ENCODE data around the gene ARFGAP3.
A peak's percentile ranks its signal among the peaks of the same experiment; 100 is the strongest.

ARFGAP3 gene

GRCh38 chr22:42892156-42892555 lies 35.1 kb upstream of the ARFGAP3 start:
- H3K36me3 Mint-ChIP-seq (ENCODE audit: insufficient read depth) = peaks cover 6% of the 10 kb centered on the region
- no peak overlapping the region for H3K4me3 Mint-ChIP-seq
- DNase-seq (ENCODE audit: low spot score in 2 of 2) = no peak
- H3K9me3 Mint-ChIP-seq = no peaks in the 10 kb centered on the region
- no peak overlapping the region for H3K27ac Mint-ChIP-seq (ENCODE audit: low read depth)
- H3K4me1 Mint-ChIP-seq = peaks cover 64% of the 10 kb centered on the region
- ATAC-seq (replicated peaks; ENCODE audit: extremely low read depth, poor library complexity, severe bottlenecking) = no peak
- no peaks in the 10 kb centered on the region for H3K27me3 Mint-ChIP-seq

- Mint-ChIP-seq H3K4me1 (peaks cover 60% of the 10 kb centered on the region), H3K9me3 (no peaks in the 10 kb centered on the region), H3K27me3 (no peaks in the 10 kb centered on the region), H3K27ac (ENCODE audit: low read depth) (peak overlapping the region; percentile 65), H3K4me3 (no peak overlapping the region), H3K36me3 (ENCODE audit: insufficient read depth) (peaks cover 7% of the 10 kb centered on the region)
- ATAC-seq (replicated peaks; ENCODE audit: extremely low read depth, poor library complexity, severe bottlenecking) (no peak), DNase-seq (ENCODE audit: low spot score in 2 of 2) (no peak)
Measured at GRCh38 chr22:42891696-42892095, 34.6 kb upstream of the ARFGAP3 start.

GRCh38 chr22:42891008-42891407 lies 33.9 kb upstream of the ARFGAP3 start:
- H3K27me3 Mint-ChIP-seq = no peaks in the 10 kb centered on the region
- H3K9me3 Mint-ChIP-seq = no peaks in the 10 kb centered on the region
- ATAC-seq (replicated peaks; ENCODE audit: extremely low read depth, poor library complexity, severe bottlenecking) = no peak
- DNase-seq (ENCODE audit: low spot score in 2 of 2) = no peak
- H3K27ac Mint-ChIP-seq (ENCODE audit: low read depth) = peak overlapping the region; percentile 65
- H3K4me3 Mint-ChIP-seq = no peak overlapping the region
- peaks cover 7% of the 10 kb centered on the region for H3K36me3 Mint-ChIP-seq (ENCODE audit: insufficient read depth)
- H3K4me1 Mint-ChIP-seq = peaks cover 53% of the 10 kb centered on the region

DNA sequence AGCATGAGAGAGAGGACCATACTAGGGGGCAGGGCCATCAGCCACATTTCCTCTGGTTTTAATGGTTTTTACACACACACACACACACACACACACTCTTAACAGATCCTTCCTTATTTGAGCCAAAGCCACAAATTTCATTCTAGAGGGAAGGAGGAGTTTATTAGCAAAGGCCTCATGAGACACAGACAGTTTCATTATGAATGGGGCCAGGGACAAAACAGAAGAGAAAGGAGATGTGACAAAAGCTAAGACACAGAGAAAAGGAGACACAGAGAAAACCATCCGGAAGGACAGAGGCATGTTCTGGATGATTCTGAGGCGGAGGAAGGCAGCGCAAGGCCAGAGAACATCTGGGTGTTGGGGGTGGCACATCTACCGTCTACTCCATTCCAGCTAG lies 32.2 kb upstream of the ARFGAP3 start:
- DNase-seq (ENCODE audit: low spot score in 2 of 2) = no peak
- H3K4me3 Mint-ChIP-seq = peak overlapping the region; percentile 15
- peak overlapping the region; percentile 58 for H3K27ac Mint-ChIP-seq (ENCODE audit: low read depth)
- H3K4me1 Mint-ChIP-seq = peaks cover 37% of the 10 kb centered on the region
- H3K9me3 Mint-ChIP-seq = no peaks in the 10 kb centered on the region
- ATAC-seq (replicated peaks; ENCODE audit: extremely low read depth, poor library complexity, severe bottlenecking) = peak; percentile 30
- peaks cover 7% of the 10 kb centered on the region for H3K36me3 Mint-ChIP-seq (ENCODE audit: insufficient read depth)
- H3K27me3 Mint-ChIP-seq = no peaks in the 10 kb centered on the region

DNA sequence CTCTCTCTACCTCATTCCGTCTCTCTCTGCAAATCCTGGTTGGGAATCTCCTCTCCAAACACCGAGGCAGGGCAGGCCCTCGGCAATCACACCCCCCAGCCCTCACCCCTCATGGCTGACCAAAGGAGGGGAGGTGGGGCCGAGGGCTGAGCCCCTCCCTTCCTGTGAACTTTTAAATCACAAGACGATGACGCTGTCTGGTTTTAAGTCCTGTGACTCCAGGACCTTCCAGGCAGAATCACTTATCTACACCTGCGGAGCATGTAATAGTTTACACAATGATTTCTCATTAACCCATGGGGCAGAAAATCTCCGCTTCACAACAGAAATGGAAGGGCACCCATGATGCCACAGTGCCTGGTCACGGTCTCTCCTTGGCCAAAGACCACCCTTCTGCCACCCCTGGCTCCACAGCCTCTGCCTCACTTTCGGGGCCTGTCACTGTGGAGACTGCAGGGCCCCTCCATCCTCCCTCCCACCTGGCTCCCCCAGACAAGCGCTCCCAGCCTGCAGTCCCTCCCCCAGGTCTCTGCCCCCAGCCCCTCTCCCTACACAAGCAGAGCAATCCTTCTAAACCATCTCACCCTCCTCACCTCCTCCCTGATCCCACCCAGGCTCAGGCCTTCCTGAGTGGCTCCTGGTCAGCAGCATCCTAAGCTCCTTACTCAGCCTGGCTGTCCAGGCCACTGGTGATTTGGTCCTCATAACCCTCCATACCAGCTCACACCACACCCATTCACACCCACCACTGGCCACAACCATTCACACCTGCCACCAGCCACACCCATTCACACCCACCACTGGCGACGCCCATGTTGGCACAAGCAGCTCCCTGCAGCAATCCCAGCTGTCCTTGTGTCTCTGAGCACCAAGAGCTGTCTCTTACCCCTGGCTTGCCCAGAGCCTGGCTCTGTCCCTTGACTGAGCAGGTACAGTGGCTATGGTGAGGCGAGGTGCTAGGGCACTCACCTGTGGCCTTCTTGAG lies 30.7 kb upstream of the ARFGAP3 start:
- H3K36me3 Mint-ChIP-seq (ENCODE audit: insufficient read depth) = peaks cover 13% of the 10 kb centered on the region
- DNase-seq (ENCODE audit: low spot score in 2 of 2) (no peak), ATAC-seq (replicated peaks; ENCODE audit: extremely low read depth, poor library complexity, severe bottlenecking) (no peak)
- no peaks in the 10 kb centered on the region for H3K27me3 Mint-ChIP-seq
- no peaks in the 10 kb centered on the region for H3K9me3 Mint-ChIP-seq
- no peak overlapping the region for H3K4me3 Mint-ChIP-seq
- peaks cover 30% of the 10 kb centered on the region for H3K4me1 Mint-ChIP-seq
- H3K27ac Mint-ChIP-seq (ENCODE audit: low read depth) = peak overlapping the region; percentile 86

GRCh38 chr22:42887120-42887519 lies 30.0 kb upstream of the ARFGAP3 start:
- peak overlapping the region; percentile 86 for H3K27ac Mint-ChIP-seq (ENCODE audit: low read depth)
- H3K36me3 Mint-ChIP-seq (ENCODE audit: insufficient read depth) = peaks cover 14% of the 10 kb centered on the region
- H3K9me3 Mint-ChIP-seq = no peaks in the 10 kb centered on the region
- ATAC-seq (replicated peaks; ENCODE audit: extremely low read depth, poor library complexity, severe bottlenecking) (no peak), DNase-seq (ENCODE audit: low spot score in 2 of 2) (no peak)
- no peak overlapping the region for H3K4me3 Mint-ChIP-seq
- peaks cover 30% of the 10 kb centered on the region for H3K4me1 Mint-ChIP-seq
- H3K27me3 Mint-ChIP-seq = no peaks in the 10 kb centered on the region

GRCh38 chr22:42885446-42885845 lies 28.4 kb upstream of the ARFGAP3 start:
- H3K36me3 Mint-ChIP-seq (ENCODE audit: insufficient read depth) = peaks cover 14% of the 10 kb centered on the region
- H3K27ac Mint-ChIP-seq (ENCODE audit: low read depth) = no peak overlapping the region
- H3K4me3 Mint-ChIP-seq = no peak overlapping the region
- ATAC-seq (replicated peaks; ENCODE audit: extremely low read depth, poor library complexity, severe bottlenecking) = no peak
- peaks cover 24% of the 10 kb centered on the region for H3K4me1 Mint-ChIP-seq
- H3K9me3 Mint-ChIP-seq = no peaks in the 10 kb centered on the region
- DNase-seq (ENCODE audit: low spot score in 2 of 2) = no peak
- H3K27me3 Mint-ChIP-seq = no peaks in the 10 kb centered on the region

- Mint-ChIP-seq H3K4me1 (peaks cover 24% of the 10 kb centered on the region), H3K27me3 (no peaks in the 10 kb centered on the region), H3K36me3 (ENCODE audit: insufficient read depth) (peaks cover 12% of the 10 kb centered on the region), H3K9me3 (no peaks in the 10 kb centered on the region), H3K27ac (ENCODE audit: low read depth) (no peak overlapping the region), H3K4me3 (no peak overlapping the region)
- DNase-seq (ENCODE audit: low spot score in 2 of 2) (no peak), ATAC-seq (replicated peaks; ENCODE audit: extremely low read depth, poor library complexity, severe bottlenecking) (no peak)
Measured at GRCh38 chr22:42884616-42885375, 27.7 kb upstream of the ARFGAP3 start.

- Mint-ChIP-seq H3K27ac (ENCODE audit: low read depth) (no peak overlapping the region), H3K36me3 (ENCODE audit: insufficient read depth) (peaks cover 15% of the 10 kb centered on the region)
- ATAC-seq (replicated peaks; ENCODE audit: extremely low read depth, poor library complexity, severe bottlenecking) = no peak
Measured at GRCh38 chr22:42883970-42884369, 26.9 kb upstream of the ARFGAP3 start.

GRCh38 chr22:42883121-42883520 lies 26.0 kb upstream of the ARFGAP3 start:
- Mint-ChIP-seq H3K4me3 (no peak overlapping the region), H3K9me3 (no peaks in the 10 kb centered on the region), H3K4me1 (peaks cover 9% of the 10 kb centered on the region), H3K27ac (ENCODE audit: low read depth) (no peak overlapping the region), H3K27me3 (no peaks in the 10 kb centered on the region), H3K36me3 (ENCODE audit: insufficient read depth) (peaks cover 15% of the 10 kb centered on the region)
- DNase-seq (ENCODE audit: low spot score in 2 of 2) = no peak
- no peak for ATAC-seq (replicated peaks; ENCODE audit: extremely low read depth, poor library complexity, severe bottlenecking)

More at GRCh38 chr22:42883970-42884369, 26.9 kb upstream of the ARFGAP3 start:
- Mint-ChIP-seq H3K4me1 (peaks cover 17% of the 10 kb centered on the region), H3K4me3 (no peak overlapping the region), H3K9me3 (no peaks in the 10 kb centered on the region), H3K27me3 (no peaks in the 10 kb centered on the region)
- no peak for DNase-seq (ENCODE audit: low spot score in 2 of 2)

DNA sequence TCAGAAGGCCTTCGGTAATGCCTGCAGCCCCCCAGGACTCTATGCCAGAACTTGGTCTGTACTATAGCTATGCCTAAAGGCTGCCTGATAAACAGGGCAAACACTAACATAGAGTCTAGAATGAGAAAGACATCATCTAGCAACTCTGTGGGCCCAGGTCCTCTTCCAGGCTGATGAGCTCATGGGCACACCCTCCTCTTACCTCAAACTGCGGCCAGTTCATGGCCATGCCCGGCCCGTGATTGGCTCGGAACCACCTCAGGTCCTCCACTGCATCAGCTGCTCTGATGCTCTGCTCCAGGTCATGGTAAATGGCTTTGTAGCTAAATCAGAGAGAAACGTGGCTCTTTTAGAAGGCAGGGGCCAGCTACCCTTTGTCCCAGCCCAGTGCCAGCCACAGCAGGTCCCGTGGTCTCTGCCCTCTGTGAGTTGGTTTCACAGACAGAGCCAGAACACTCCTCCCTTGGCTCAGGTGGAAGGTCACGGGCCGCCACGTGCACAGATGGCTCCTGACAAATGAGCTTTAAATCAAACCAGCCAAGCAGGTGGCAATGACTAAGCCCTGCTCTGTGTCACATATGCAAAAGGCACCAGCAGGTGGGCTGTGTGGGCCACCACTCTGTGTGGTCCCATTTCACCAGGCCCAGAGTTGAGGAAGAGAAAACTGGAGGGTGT lies 25.0 kb upstream of the ARFGAP3 start:
- peaks cover 13% of the 10 kb centered on the region for H3K36me3 Mint-ChIP-seq (ENCODE audit: insufficient read depth)
- H3K27me3 Mint-ChIP-seq = no peaks in the 10 kb centered on the region
- peak overlapping the region; percentile 35 for H3K27ac Mint-ChIP-seq (ENCODE audit: low read depth)
- no peak for ATAC-seq (replicated peaks; ENCODE audit: extremely low read depth, poor library complexity, severe bottlenecking)
- no peak overlapping the region for H3K4me3 Mint-ChIP-seq
- no peaks in the 10 kb centered on the region for H3K9me3 Mint-ChIP-seq
- H3K4me1 Mint-ChIP-seq = no peaks in the 10 kb centered on the region
- no peak for DNase-seq (ENCODE audit: low spot score in 2 of 2)

GRCh38 chr22:42881298-42881697 lies 24.2 kb upstream of the ARFGAP3 start:
- Mint-ChIP-seq H3K27ac (ENCODE audit: low read depth) (no peak overlapping the region), H3K9me3 (no peaks in the 10 kb centered on the region), H3K36me3 (ENCODE audit: insufficient read depth) (peaks cover 14% of the 10 kb centered on the region), H3K4me3 (no peak overlapping the region), H3K27me3 (no peaks in the 10 kb centered on the region), H3K4me1 (no peaks in the 10 kb centered on the region)
- no peak for ATAC-seq (replicated peaks; ENCODE audit: extremely low read depth, poor library complexity, severe bottlenecking)
- no peak for DNase-seq (ENCODE audit: low spot score in 2 of 2)
